Endothelial cell of umbilical vein (primary cell): Measurements from ENCODE around the gene ANKRD18B. TPM values are rescaled to one million over a fixed set of nuclear protein-coding genes. Genes with fewer than 3 reads are reported as not detected.
"Not testable (repeated sequence)": the region's sequence is repeated elsewhere in the genome, so short reads cannot be mapped to it uniquely, and the experiment has no call there.

Experiments used
- BruUV-seq: library from RNA; stranded (reverse); fragments of 400-500 nt; replicated peaks from 2 replicates; lab custom pipeline; 2021; lab: Mats Ljungman, UMichigan
- CTCF ChIA-PET: fragments of 300-600, 350-600 bp; sonication (Branson Sonifier 250); formaldehyde crosslinking; loops from one replicate; lab custom pipeline; 2021; ENCODE audit warnings: antibody characterized with exemption, inconsistent platforms; lab: Charles Lee
- POLR2A ChIA-PET: fragments of 300-600, 350-600 bp; sonication (Branson Sonifier 250); formaldehyde crosslinking; loops from one replicate; lab custom pipeline; 2021; ENCODE audit warnings: antibody characterized with exemption, inconsistent platforms; lab: Charles Lee
- DNase-seq: peaks from one replicate; pipeline ENCODE4 v3.0.0-alpha.2; 2011; ENCODE audit warnings: low read depth, low spot score
- FAIRE-seq: peaks from 2 replicates; lab custom pipeline; 2011; peaks lifted over from hg19 to GRCh38; lab: Jason Lieb, UNC
- H2AFZ ChIP-seq: 2 replicates; pipeline ENCODE4 v1.6.0; 2012; ENCODE audit warnings: low read depth, low read length, control low read depth, inconsistent platforms
- H3K27ac ChIP-seq: 2 replicates; pipeline ENCODE4 v1.5.1; 2011; ENCODE audit warnings: low read depth, mild to moderate bottlenecking, control low read depth, low read length, moderate library complexity; ENCODE audit not compliant: insufficient read depth
- H3K27me3 ChIP-seq, 2 experiments: 2 replicates each; pipeline versions ENCODE4 v1.6.0 to v1.6.1; 2011; ENCODE audit warnings: low read length in 2 of 2, mixed read lengths in 1 of 2; ENCODE audit not compliant: control insufficient read depth in 2 of 2, insufficient read depth in 2 of 2
- H3K36me3 ChIP-seq, 2 experiments: 2 replicates in 1 of 2; 3 replicates in 1 of 2; pipeline ENCODE4 v1.5.1; 2011; ENCODE audit warnings: low read length in 2 of 2, mild to moderate bottlenecking in 1 of 2, moderate library complexity in 1 of 2; ENCODE audit not compliant: control insufficient read depth in 2 of 2, insufficient read depth in 2 of 2; ENCODE audit errors: extremely low read depth in 1 of 2
- H3K4me1 ChIP-seq: 3 replicates; pipeline ENCODE4 v1.5.1; 2011; ENCODE audit warnings: mild to moderate bottlenecking, low read length; ENCODE audit not compliant: control insufficient read depth, insufficient read depth; ENCODE audit errors: extremely low read depth
- H3K4me2 ChIP-seq: 2 replicates; pipeline ENCODE4 v1.6.1; 2011; ENCODE audit warnings: low read length, control low read depth, mixed read lengths; ENCODE audit not compliant: insufficient read depth
- H3K4me3 ChIP-seq, 3 experiments: fragments of 200-600 bp in 1 of 3; sonication (generic), shearing (Covaris generic) in 1 of 3; replicated peaks in 1 of 3; 2 replicates each; pipeline ENCODE4 v1.5.1; 2011 to 2016; ENCODE audit warnings: control low read depth in 3 of 3, low read length in 3 of 3, mild to moderate bottlenecking in 2 of 3, inconsistent platforms in 1 of 3, low read depth in 1 of 3, moderate library complexity in 1 of 3; ENCODE audit not compliant: insufficient read depth in 1 of 3
- H3K79me2 ChIP-seq: 2 replicates; pipeline ENCODE4 v1.6.0; 2012; ENCODE audit warnings: low read length, inconsistent platforms; ENCODE audit not compliant: control insufficient read depth, insufficient read depth
- H3K9ac ChIP-seq: replicated peaks from 2 replicates; pipeline ENCODE3; 2011; ENCODE audit warnings: low read length, control low read depth; ENCODE audit not compliant: insufficient read depth; ENCODE audit errors: extremely low read depth
- H3K9me1 ChIP-seq: replicated peaks from 3 replicates; pipeline ENCODE4 v1.6.0; 2011; ENCODE audit warnings: mild to moderate bottlenecking, low read length; ENCODE audit not compliant: control insufficient read depth, insufficient read depth; ENCODE audit errors: extremely low read depth
- H3K9me3 ChIP-seq: replicated peaks from 2 replicates; pipeline ENCODE4 v1.5.1; 2012; ENCODE audit warnings: low read length, inconsistent platforms; ENCODE audit not compliant: control insufficient read depth, insufficient read depth
- H4K20me1 ChIP-seq: replicated peaks from 2 replicates; pipeline ENCODE3; 2011; ENCODE audit warnings: mild to moderate bottlenecking, low read length; ENCODE audit not compliant: control insufficient read depth, insufficient read depth; ENCODE audit errors: extremely low read depth
- dilution Hi-C: fragments of 300-500 bp; cut with MboI; formaldehyde crosslinking; loops from one replicate; pipeline ENCODE4 v1.15.0; 2019; ENCODE audit warnings: low sequenced_read_pairs; ENCODE audit not compliant: extremely low pct_ligation_motif_present
- intact Hi-C: fragments of 100-400 bp; cut with micrococcal nuclease; formaldehyde crosslinking; loops from one replicate; pipeline ENCODE4 v1.10.0; 2022
- polyA plus RNA-seq, 4 experiments: library from polyadenylated mRNA; depleted of rRNA in 3 of 4; stranded (reverse) in 3 of 4; unstranded in 1 of 4; fragments of >200 nt; gene quantifications; 2 replicates each; pipeline versions ENCODE4 v1.2.1 to v1.2.3, GENCODE V29; 2011 to 2012; ENCODE audit warnings: missing spikeins in 1 of 4
- total RNA-seq: library from RNA; stranded (reverse); gene quantifications from 2 replicates; pipeline ENCODE4 v1.2.3, GENCODE V29; 2021

Gene ANKRD18B
- total and polyA plus RNA-seq, 2 donors (not counting 3 experiments of a cell fraction or from before 2014, with no cell fraction given): 1.4 to 10.9 TPM

- H3K4me2 ChIP-seq, intact Hi-C loops, H3K36me3 ChIP-seq, H2AFZ ChIP-seq, H3K9ac ChIP-seq, H3K4me1 ChIP-seq, BruUV-seq, H3K9me1 ChIP-seq, H3K27me3 ChIP-seq, dilution Hi-C loops, H3K9me3 ChIP-seq, CTCF ChIA-PET, POLR2A ChIA-PET, H3K4me3 ChIP-seq, H4K20me1 ChIP-seq, H3K27ac ChIP-seq, FAIRE-seq, DNase-seq, H3K79me2 ChIP-seq: not testable (repeated sequence)
These were observed 53.7 kb downstream of the ANKRD18B start for GRCh38 chr9:33577786-33578185.

DNA sequence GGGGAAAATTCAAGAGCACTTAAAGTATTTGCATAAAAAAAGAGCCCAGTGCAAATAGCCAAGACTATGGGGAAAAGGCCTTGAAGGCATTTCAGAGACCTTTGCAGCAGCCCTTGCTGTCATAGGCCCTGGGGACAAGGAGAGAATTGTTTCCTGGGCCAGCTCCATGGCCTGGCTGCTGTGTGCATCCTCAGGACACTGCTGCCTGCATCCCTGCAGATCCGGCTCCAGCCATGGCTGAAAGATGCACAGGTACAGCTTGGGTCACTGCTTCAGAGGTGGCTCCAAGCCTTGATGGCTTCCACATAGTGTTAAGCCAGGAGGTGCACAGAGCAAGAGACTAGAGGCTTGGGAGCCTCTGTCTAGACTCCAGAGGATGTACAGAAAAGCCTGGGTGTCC, 55.9 kb downstream of the ANKRD18B start:
- not testable (repeated sequence) for H3K9me1 ChIP-seq

GRCh38 chr9:33582686-33583085, 58.6 kb downstream of the ANKRD18B start:
- H2AFZ ChIP-seq, dilution Hi-C loops, H3K9ac ChIP-seq, intact Hi-C loops, CTCF ChIA-PET, FAIRE-seq, H3K27ac ChIP-seq, H3K9me1 ChIP-seq, H3K9me3 ChIP-seq, H3K4me3 ChIP-seq, H3K27me3 ChIP-seq, H4K20me1 ChIP-seq, H3K36me3 ChIP-seq, H3K4me1 ChIP-seq, POLR2A ChIA-PET, H3K4me2 ChIP-seq, H3K79me2 ChIP-seq, BruUV-seq: not testable (repeated sequence)
- peak; percentile 10 for DNase-seq

More for the DNA sequence above, 55.9 kb downstream of the ANKRD18B start:
- H3K4me3 ChIP-seq, POLR2A ChIA-PET, H3K4me1 ChIP-seq, CTCF ChIA-PET, H4K20me1 ChIP-seq, H3K9me3 ChIP-seq, dilution Hi-C loops, H3K27ac ChIP-seq, H3K36me3 ChIP-seq, H3K27me3 ChIP-seq, H2AFZ ChIP-seq, BruUV-seq, DNase-seq, H3K4me2 ChIP-seq, FAIRE-seq, intact Hi-C loops, H3K79me2 ChIP-seq, H3K9ac ChIP-seq: not testable (repeated sequence)

DNA sequence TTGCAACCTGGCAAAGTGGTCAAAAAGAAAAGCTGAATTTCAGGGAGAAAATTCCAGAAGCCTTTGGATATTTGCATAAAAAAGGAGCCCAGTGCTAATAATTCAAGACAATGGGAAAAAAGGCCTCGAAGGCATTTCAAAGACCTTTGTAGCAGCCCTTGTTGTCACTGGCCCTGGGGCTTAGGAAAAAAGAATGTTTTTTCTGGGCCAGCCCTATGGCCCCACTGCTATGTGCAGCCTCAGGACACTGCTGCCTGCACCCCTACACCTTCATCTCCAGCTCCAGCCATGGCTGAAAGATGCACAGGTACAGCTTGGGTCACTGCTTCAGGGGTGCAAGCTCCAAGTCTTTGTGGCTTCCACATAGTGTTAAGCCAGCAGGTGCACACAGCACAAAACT, 62.1 kb downstream of the ANKRD18B start:
- CTCF ChIA-PET: not testable (repeated sequence)

More for the DNA sequence above, 62.1 kb downstream of the ANKRD18B start:
- H3K27ac ChIP-seq, H3K4me2 ChIP-seq, H3K9me1 ChIP-seq, H3K4me1 ChIP-seq, DNase-seq, H3K36me3 ChIP-seq, BruUV-seq, POLR2A ChIA-PET, H3K79me2 ChIP-seq, H3K27me3 ChIP-seq, H3K9ac ChIP-seq, H4K20me1 ChIP-seq, H2AFZ ChIP-seq, H3K9me3 ChIP-seq, H3K4me3 ChIP-seq, FAIRE-seq, intact Hi-C loops, dilution Hi-C loops: not testable (repeated sequence)
